HCT116 (cell line): ENCODE measurements around the gene ADGRL3. TPM values are rescaled to one million over a fixed set of nuclear protein-coding genes. Genes with fewer than 3 reads are reported as not detected.

Experiments used
- ATAC-seq: fragments of 200-7000 bp; cut with Tn5 transposase; 2 replicates; pipeline ENCODE4 v1.9.1; 2020; ENCODE audit warnings: mild to moderate bottlenecking, moderate library complexity
- BruUV-seq: library from RNA; stranded (reverse); fragments of 400-500 nt; replicated peaks from 2 replicates; lab custom pipeline; 2021; lab: Mats Ljungman, UMichigan
- CTCF ChIA-PET: fragments of 300-600 bp; sonication (Branson Sonifier 250); formaldehyde crosslinking; loops from one replicate; lab custom pipeline; 2021; ENCODE audit warnings: antibody characterized with exemption; lab: Charles Lee
- POLR2A ChIA-PET: fragments of 300-600, 350-600 bp; sonication (Branson Sonifier 250); formaldehyde crosslinking; loops from one replicate; lab custom pipeline; 2021; ENCODE audit warnings: antibody characterized with exemption; lab: Charles Lee
- RAD21 ChIA-PET, 2 experiments: fragments of 300-600 bp; sonication (Branson Sonifier 250); formaldehyde crosslinking; loops; one replicate each; lab custom pipeline; 2023; ENCODE audit warnings: low total read pairs in 2 of 2; ENCODE audit not compliant: uncharacterized antibody in 2 of 2, unreplicated experiment in 2 of 2, low non-redundant PET in 1 of 2; lab: Charles Lee
- DNase-seq: peaks from one replicate; pipeline ENCODE4 v3.0.0-alpha.2; 2010; ENCODE audit warnings: low read depth, low spot score
- H2AFZ ChIP-seq: fragments of 200-600 bp; shearing (Covaris generic), sonication (generic); 2 replicates; pipeline ENCODE4 v1.6.1; 2017; ENCODE audit warnings: low read depth, mixed run types, mixed read lengths, antibody characterized with exemption, low read length; ENCODE audit not compliant: poor library complexity, severe bottlenecking
- H3K27ac ChIP-seq: 2 replicates; pipeline ENCODE4 v1.5.1; 2012; ENCODE audit warnings: low read depth, low read length
- H3K27me3 ChIP-seq: fragments of 200-600 bp; sonication (generic); 2 replicates; pipeline ENCODE4 v1.6.1; 2016; ENCODE audit warnings: mixed run types, low read length, mixed read lengths; ENCODE audit not compliant: insufficient read depth
- H3K36me3 ChIP-seq, 2 experiments: fragments of 200-500 bp in 1 of 2; fragments of 200-600 bp in 1 of 2; sonication (Bioruptor generic) in 1 of 2; sonication (generic) in 1 of 2; 2 replicates each; pipeline versions ENCODE4 v1.5.1 to v1.6.1; 2014 to 2016; ENCODE audit warnings: low read length in 2 of 2, inconsistent platforms in 1 of 2, mixed read lengths in 1 of 2, mixed run types in 1 of 2; ENCODE audit not compliant: insufficient read depth in 2 of 2, control insufficient read depth in 1 of 2
- H3K4me1 ChIP-seq, 2 experiments: fragments of 200-600 bp in 1 of 2; sonication (generic) in 1 of 2; 2 replicates each; pipeline versions ENCODE4 v1.5.1 to v1.6.1; 2012 to 2017; ENCODE audit warnings: low read length in 2 of 2, inconsistent platforms in 1 of 2, mild to moderate bottlenecking in 1 of 2, mixed read lengths in 1 of 2, mixed run types in 1 of 2, moderate library complexity in 1 of 2; ENCODE audit not compliant: insufficient read depth in 2 of 2, control insufficient read depth in 1 of 2
- H3K4me2 ChIP-seq: fragments of 200-600 bp; sonication (generic); 2 replicates; pipeline ENCODE4 v1.6.1; 2017; ENCODE audit warnings: mixed run types, low read length, mixed read lengths
- H3K4me3 ChIP-seq, 2 experiments: fragments of 200-600 bp in 1 of 2; sonication (generic) in 1 of 2; replicated peaks in 1 of 2; 2 replicates each; pipeline ENCODE4 v1.5.1; 2011 to 2016; ENCODE audit warnings: low read length in 2 of 2, control low read depth in 1 of 2, low read depth in 1 of 2, mild to moderate bottlenecking in 1 of 2, mixed read lengths in 1 of 2, mixed run types in 1 of 2
- H3K79me2 ChIP-seq: fragments of 200-600 bp; sonication (generic); 2 replicates; pipeline ENCODE4 v1.6.1; 2017; ENCODE audit warnings: mild to moderate bottlenecking, mixed run types, low read length, moderate library complexity, mixed read lengths; ENCODE audit not compliant: insufficient read depth
- H3K9ac ChIP-seq: fragments of 200-600 bp; sonication (generic); 2 replicates; pipeline ENCODE4 v1.6.1; 2016; ENCODE audit warnings: low read length, mixed read lengths
- H3K9me2 ChIP-seq: fragments of 200-600 bp; sonication (generic), shearing (Covaris generic); 2 replicates; pipeline ENCODE4 v1.6.1; 2017; ENCODE audit warnings: mixed run types, mild to moderate bottlenecking, moderate library complexity; ENCODE audit not compliant: insufficient read depth
- H3K9me3 ChIP-seq, 2 experiments: fragments of 200-500 bp in 1 of 2; fragments of 200-600 bp in 1 of 2; sonication (Bioruptor generic) in 1 of 2; sonication (generic) in 1 of 2; 2 replicates each; pipeline ENCODE4 v1.6.1; 2014 to 2017; ENCODE audit warnings: low read length in 2 of 2, mixed read lengths in 2 of 2, inconsistent platforms in 1 of 2, low read depth in 1 of 2, mild to moderate bottlenecking in 1 of 2, mixed run types in 1 of 2, moderate library complexity in 1 of 2; ENCODE audit not compliant: control insufficient read depth in 1 of 2, insufficient read depth in 1 of 2
- H4K20me1 ChIP-seq: fragments of 200-600 bp; sonication (generic), shearing (Covaris generic); 2 replicates; pipeline ENCODE4 v1.6.1; 2017; ENCODE audit warnings: mixed run types, mild to moderate bottlenecking, moderate library complexity; ENCODE audit not compliant: insufficient read depth
- CBX3 ChIP-seq: IDR thresholded peaks from 2 replicates; pipeline ENCODE4 v1.6.1; 2012; ENCODE audit warnings: low read depth
- EGR1 ChIP-seq: IDR thresholded peaks from 2 replicates; pipeline ENCODE4 v1.6.1; 2012; ENCODE audit warnings: low read depth
- ELF1 ChIP-seq: IDR thresholded peaks from 2 replicates; pipeline ENCODE4 v1.6.1; 2012; ENCODE audit warnings: low read depth, borderline replicate concordance
- EZH2 ChIP-seq: fragments of 200-600 bp; sonication (generic); IDR thresholded peaks from 2 replicates; pipeline ENCODE4 v1.6.1; 2017; ENCODE audit warnings: antibody characterized with exemption, mixed run types
- EZH2phosphoT487 ChIP-seq: fragments of 200-600 bp; IDR thresholded peaks from 2 replicates; pipeline ENCODE4 v1.6.1; 2018; ENCODE audit warnings: antibody characterized with exemption, borderline replicate concordance
- FOSL1 ChIP-seq: IDR thresholded peaks from 2 replicates; pipeline ENCODE4 v1.6.1; 2012; ENCODE audit warnings: low read depth
- JUND ChIP-seq: IDR thresholded peaks from 2 replicates; pipeline ENCODE4 v1.6.1; 2012
- MAX ChIP-seq: IDR thresholded peaks from 2 replicates; pipeline ENCODE4 v1.6.1; 2012
- POLR2A ChIP-seq: IDR thresholded peaks from 2 replicates; pipeline ENCODE4 v1.7.0; 2011; ENCODE audit warnings: borderline replicate concordance; ENCODE audit not compliant: insufficient read depth, insufficient read length; ENCODE audit errors: extremely low read depth
- POLR2AphosphoS5 ChIP-seq: IDR thresholded peaks from 2 replicates; pipeline ENCODE4 v1.6.1; 2011; ENCODE audit warnings: mild to moderate bottlenecking, low read depth, low read length, moderate library complexity
- RAD21 ChIP-seq: IDR thresholded peaks from 2 replicates; pipeline ENCODE4 v1.6.1; 2012; ENCODE audit warnings: low read depth, mild to moderate bottlenecking
- YY1 ChIP-seq: IDR thresholded peaks from 2 replicates; pipeline ENCODE4 v1.6.1; 2011; ENCODE audit warnings: low read length, low read depth, moderate library complexity, mild to moderate bottlenecking; ENCODE audit not compliant: insufficient replicate concordance; ENCODE audit errors: extremely low read depth
- ZFX ChIP-seq: fragments of 450-650 bp; IDR thresholded peaks from 2 replicates; pipeline ENCODE4 v1.6.1; 2017
- ZNF274 ChIP-seq: fragments of 200-500 bp; sonication (Bioruptor generic); IDR thresholded peaks from 2 replicates; pipeline ENCODE4 v1.6.1; 2014; ENCODE audit warnings: mild to moderate bottlenecking, low read depth, low read length, inconsistent platforms
- intact Hi-C: fragments of 100-400 bp; cut with micrococcal nuclease; formaldehyde crosslinking; loops from 2 replicates; pipeline ENCODE4 v1.10.0; 2022
- total RNA-seq: library from RNA; stranded (reverse); gene quantifications from one replicate; pipeline ENCODE4 v1.2.1, GENCODE V29; 2021; ENCODE audit not compliant: unreplicated experiment

The ADGRL3 gene
- total RNA-seq, 1 experiment from 2014 or later, result not detected

GRCh38 chr4:61426229-61426628 lies 226.1 kb downstream of the ADGRL3 start:
- Histone ChIP-seq H3K4me2 (no peak overlapping the region), H3K27me3 (no peaks in the 10 kb centered on the region), H2AFZ (no peak overlapping the region), H3K9me3 (peaks cover 3 to 24% of the 10 kb centered on the region in 2 experiments; a peak in 2 of 4 replicates), H3K79me2 (no peaks in the 10 kb centered on the region), H3K9me2 (no peaks in the 10 kb centered on the region), H3K9ac (no peak overlapping the region), H4K20me1 (no peaks in the 10 kb centered on the region), H3K36me3 (no peaks in the 10 kb centered on the region), H3K4me1 (no peaks in the 10 kb centered on the region), H3K27ac (no peak overlapping the region), H3K4me3 (no peak overlapping the region)
- BruUV-seq, result no TSS peak
- ChIA-PET CTCF (no interaction called here), POLR2A (no interaction called here), RAD21 (no interaction called here)
- DNase-seq (no peak), ATAC-seq (no peak)
- TF ChIP-seq POLR2AphosphoS5 (no peak), ELF1 (no peak), RAD21 (no peak), JUND (no peak), CBX3 (no peak), EGR1 (no peak), YY1 (no peak), MAX (no peak), ZNF274 (no peak), POLR2A (no peak), EZH2 (no peak), ZFX (no peak), FOSL1 (no peak), EZH2phosphoT487 (no peak)
- intact Hi-C loops, result no loop called here
